ACC112 (cell line): ENCODE data around the gene B3GNT9.

ENCODE experiments used
- H2AFZ ChIP-seq: fragments of 200-600 bp; sonication (generic); one replicate; pipeline ENCODE4 v1.6.0; 2017; ENCODE audit warnings: antibody characterized with exemption, low read length; ENCODE audit not compliant: unreplicated experiment
- H3K27ac ChIP-seq: fragments of 200-600 bp; sonication (generic); 2 replicates; pipeline ENCODE4 v1.5.1; 2014; ENCODE audit warnings: low read depth, mild to moderate bottlenecking, antibody characterized with exemption, low read length, moderate library complexity
- H3K27me3 ChIP-seq: fragments of 200-600 bp; sonication (generic); 2 replicates; pipeline ENCODE4 v1.6.1; 2014; ENCODE audit warnings: mild to moderate bottlenecking, antibody characterized with exemption, low read length, moderate library complexity, mixed read lengths; ENCODE audit not compliant: insufficient read depth
- H3K36me3 ChIP-seq: fragments of 200-600 bp; sonication (generic); 2 replicates; pipeline ENCODE4 v1.6.1; 2016; ENCODE audit warnings: mild to moderate bottlenecking, antibody characterized with exemption, low read length, moderate library complexity, mixed read lengths; ENCODE audit not compliant: insufficient read depth
- H3K4me1 ChIP-seq: fragments of 200-600 bp; sonication (generic); one replicate; pipeline ENCODE4 v1.6.1; 2016; ENCODE audit warnings: low read length, mixed read lengths; ENCODE audit not compliant: insufficient read depth, unreplicated experiment, control insufficient read depth
- H3K4me3 ChIP-seq: fragments of 200-600 bp; sonication (generic); 2 replicates; pipeline ENCODE4 v1.5.1; 2014; ENCODE audit warnings: mild to moderate bottlenecking, low read depth, low read length
- H3K79me2 ChIP-seq: fragments of 200-600 bp; sonication (generic); one replicate; pipeline ENCODE4 v1.6.0; 2016; ENCODE audit warnings: low read length; ENCODE audit not compliant: control insufficient read depth, unreplicated experiment, insufficient read depth

The B3GNT9 gene

DNA sequence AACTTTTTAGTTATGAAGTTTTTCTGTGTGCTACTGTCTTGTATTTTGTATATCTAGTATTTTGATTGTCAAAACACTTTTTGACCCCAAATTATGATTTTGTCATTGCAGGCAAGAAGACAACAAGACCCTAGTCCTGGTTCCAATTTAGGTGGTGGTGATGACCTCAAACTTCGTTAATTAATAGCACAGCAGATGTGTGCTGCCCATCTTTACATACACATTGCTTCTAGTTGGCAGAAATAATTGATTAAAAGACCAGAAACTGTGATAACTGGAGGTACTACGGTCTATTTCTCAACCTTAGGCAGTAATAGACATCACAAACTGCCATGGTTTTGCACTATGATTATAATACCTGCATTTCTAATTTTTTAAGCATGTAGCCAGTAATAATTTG, 52.2 kb downstream of the B3GNT9 start:
- H3K27me3 ChIP-seq = no peaks in the 10 kb centered on the region
- no peak overlapping the region for H3K27ac ChIP-seq
- H3K79me2 ChIP-seq = no peaks in the 10 kb centered on the region
- no peak overlapping the region for H3K4me3 ChIP-seq
- H3K4me1 ChIP-seq = no peaks in the 10 kb centered on the region
- H2AFZ ChIP-seq = no peak overlapping the region
- H3K36me3 ChIP-seq = 0 out of 2 replicates have a peak, but pooled peaks cover 4% of the 10 kb centered on the region
